Measurements from ENCODE around the gene KIF13A. TPM values are rescaled to one million over a fixed set of nuclear protein-coding genes. Genes with fewer than 3 reads are reported as not detected.

KIF13A gene
- total RNA-seq, 4 donors from 2014 or later: 32.1 to 58.2 (median 56.5) TPM

DNA sequence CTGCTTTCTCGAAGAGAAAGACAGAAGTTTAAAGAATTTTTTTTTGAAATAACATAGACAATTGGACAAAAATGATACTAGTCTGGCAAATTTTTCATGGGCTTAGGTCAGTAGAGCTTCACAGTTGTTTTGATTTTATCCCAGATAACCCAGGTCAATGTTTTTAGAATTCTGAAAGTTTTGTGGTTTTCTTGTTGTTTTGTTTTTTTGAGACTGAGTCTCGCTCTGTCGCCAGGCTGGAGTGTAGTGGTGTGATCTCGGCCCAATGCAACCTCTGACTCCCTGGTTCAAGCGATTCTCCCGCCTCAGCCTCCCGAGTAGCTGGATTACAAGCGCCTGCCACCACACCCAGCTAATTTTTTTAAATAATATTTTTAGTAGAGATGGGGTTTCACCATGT, 22.8 kb downstream of the KIF13A start:
- TF ChIP-seq, protein P1, sequence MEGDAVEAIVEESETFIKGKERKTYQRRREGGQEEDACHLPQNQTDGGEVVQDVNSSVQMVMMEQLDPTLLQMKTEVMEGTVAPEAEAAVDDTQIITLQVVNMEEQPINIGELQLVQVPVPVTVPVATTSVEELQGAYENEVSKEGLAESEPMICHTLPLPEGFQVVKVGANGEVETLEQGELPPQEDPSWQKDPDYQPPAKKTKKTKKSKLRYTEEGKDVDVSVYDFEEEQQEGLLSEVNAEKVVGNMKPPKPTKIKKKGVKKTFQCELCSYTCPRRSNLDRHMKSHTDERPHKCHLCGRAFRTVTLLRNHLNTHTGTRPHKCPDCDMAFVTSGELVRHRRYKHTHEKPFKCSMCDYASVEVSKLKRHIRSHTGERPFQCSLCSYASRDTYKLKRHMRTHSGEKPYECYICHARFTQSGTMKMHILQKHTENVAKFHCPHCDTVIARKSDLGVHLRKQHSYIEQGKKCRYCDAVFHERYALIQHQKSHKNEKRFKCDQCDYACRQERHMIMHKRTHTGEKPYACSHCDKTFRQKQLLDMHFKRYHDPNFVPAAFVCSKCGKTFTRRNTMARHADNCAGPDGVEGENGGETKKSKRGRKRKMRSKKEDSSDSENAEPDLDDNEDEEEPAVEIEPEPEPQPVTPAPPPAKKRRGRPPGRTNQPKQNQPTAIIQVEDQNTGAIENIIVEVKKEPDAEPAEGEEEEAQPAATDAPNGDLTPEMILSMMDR (IDR thresholded peaks at IDR 0.05; ENCODE audit: low read depth): no peak

DNA sequence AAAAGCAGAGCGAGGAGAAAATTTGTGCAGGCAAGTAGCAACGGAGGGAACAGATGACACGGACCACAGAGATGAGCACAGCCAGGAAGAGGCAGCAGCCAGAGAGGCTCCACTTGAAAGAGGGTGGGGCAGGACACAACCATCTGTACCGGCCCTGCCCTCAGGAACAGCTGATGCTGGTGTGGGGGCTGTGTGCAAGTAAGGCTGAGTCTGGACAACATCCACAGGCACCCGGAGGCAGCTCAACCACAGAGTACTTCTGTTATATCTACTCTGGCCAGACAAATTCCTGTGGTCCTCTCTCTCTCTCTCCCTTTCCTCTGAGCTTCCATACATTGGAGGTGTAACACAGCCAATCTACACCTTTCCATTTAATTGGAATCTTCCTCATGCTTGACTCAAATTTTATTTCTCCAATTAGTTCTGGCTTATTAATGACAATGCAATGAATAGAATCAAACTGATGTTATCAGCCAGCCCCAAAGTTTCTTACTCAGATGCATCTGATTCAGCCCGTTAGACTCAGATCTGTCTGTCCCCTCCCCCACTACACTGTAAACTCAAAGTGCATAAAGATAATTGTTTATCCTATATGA, 24.9 kb downstream of the KIF13A start:
- TF ChIP-seq, protein P1 (IDR thresholded peaks at IDR 0.05; ENCODE audit: low read depth): no peak

DNA sequence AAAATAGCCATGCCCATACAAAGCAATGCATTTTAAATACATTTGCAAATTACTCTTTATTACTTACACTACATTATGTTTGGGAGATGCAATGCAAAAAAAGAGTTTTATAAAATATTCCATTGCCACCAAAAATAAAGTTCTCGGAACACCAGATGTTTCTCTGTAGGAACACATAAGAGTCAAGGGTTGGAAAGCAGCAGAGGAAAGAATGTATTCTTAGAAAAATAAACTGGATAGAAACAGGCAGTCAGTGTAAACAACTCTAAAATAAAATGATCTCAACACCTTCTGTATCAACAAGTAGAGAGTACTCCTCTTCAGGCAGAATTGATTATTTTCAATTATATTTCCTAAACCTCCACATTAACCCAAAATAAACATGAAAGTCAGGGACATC, 28.1 kb downstream of the KIF13A start:
- TF ChIP-seq, protein P1 (IDR thresholded peaks at IDR 0.05; ENCODE audit: low read depth): no peak

DNA sequence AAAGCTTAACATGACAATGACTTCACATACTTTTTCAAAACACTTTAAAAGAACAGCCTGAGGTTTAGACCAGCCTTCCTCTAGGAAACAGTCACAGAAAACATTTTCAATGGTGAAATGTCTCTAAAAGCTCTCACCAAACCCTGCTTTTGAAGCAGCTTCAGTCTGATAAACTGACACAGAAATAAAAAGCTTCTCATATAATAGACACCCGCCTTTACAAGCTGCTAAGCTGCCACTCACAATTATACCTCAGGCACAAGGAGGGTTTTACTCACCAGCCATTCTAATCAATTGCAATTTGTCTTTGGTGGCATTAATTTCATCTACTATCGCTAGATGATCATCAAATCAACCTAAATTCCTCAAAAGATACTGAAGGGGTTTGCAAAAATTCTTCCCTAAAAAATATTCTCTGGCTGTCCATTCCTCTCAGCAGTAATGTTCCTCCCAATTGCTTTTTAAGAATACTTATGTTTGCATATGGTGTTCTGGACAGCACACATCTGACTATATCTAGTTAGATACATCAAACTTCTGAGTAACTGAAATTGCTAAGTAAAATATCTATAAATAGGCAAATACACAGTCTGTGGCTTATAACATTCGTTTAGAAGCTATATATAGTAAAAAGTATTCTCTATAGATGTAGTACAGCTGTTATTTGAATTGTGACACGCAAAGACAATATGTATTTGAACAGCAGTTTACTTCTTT, 29.4 kb downstream of the KIF13A start:
- TF ChIP-seq, protein P1 (IDR thresholded peaks at IDR 0.05; ENCODE audit: low read depth): no peak

DNA sequence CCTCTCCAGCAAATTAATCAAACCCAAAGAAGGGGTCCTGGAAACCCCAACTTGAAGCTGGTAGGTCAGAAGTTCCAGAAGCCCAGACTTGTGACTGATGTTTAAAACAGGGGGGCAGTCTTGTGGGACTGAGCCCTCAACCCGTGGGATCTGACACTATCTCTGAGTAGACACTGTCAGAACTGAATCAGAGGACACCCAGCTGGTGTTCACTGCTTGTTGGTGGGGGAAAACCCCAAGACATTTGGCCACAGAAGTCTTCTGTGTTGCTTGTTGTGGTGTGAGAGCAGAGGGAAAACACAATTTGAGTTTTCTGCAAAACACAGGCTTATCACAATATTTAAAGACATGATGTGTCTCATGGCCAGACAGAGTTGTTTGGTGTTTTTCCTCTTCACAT, 29.9 kb downstream of the KIF13A start:
- TF ChIP-seq, protein P1 (IDR thresholded peaks at IDR 0.05; ENCODE audit: low read depth): no peak

DNA sequence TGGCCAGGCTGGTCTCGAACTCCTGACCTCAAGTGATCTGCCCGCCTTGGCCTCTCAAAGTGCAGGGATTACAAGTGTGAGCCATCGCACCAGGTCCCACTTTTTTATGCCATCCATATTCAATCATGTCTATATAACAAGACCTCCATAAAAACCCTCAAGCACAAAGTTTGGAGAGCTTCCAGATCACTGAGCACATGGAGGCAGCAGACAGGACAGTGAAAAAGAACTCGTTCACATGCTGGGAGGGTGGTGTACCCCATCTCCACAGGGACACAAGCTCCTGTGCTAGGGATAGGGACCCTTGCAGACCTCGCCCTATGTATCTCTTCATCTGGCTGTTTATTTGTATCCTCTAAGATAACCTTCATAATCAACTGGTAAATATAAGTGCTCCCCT, 30.3 kb downstream of the KIF13A start:
- TF ChIP-seq, protein P1 (IDR thresholded peaks at IDR 0.05; ENCODE audit: low read depth): no peak

DNA sequence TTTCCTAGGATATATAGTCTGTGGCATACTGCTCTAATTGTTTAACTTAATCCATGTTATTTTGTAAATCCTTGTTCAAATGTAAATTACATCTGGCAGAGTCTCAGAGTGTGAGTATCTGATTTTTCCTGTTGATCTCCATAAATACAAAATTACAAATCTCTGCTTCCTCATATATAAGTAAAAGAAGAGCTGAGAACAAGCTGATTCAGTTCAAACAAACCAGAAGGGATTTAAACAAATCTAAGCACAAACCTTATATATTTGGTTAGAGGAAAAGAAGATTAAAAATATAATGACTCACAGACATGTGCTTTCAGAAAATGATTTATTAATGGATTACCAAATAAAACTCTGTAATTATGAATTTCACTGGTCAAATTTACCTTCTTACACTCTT, 37.3 kb downstream of the KIF13A start:
- TF ChIP-seq, protein P1 (IDR thresholded peaks at IDR 0.05; ENCODE audit: low read depth): no peak

Data from subcutaneous adipose tissue (tissue), 4 donors.